Middle frontal gyrus (tissue), 1 donor: ENCODE results near the gene AP4B1.
"Not testable (repeated sequence)": the region's sequence is repeated elsewhere in the genome, so short reads cannot be mapped to it uniquely, and the experiment has no call there.

Experiments
- DNase-seq: peaks from one replicate; pipeline ENCODE4 v3.0.0-alpha.2; 2015; ENCODE audit warnings: low spot score; ENCODE audit errors: extremely low spot score

The AP4B1 gene

GRCh38 chr1:113858418-113858817, 46.2 kb downstream of the AP4B1 start:
- no peak for DNase-seq

GRCh38 chr1:113857776-113858175, 46.8 kb downstream of the AP4B1 start:
- DNase-seq, result no peak

GRCh38 chr1:113856401-113856790, 48.2 kb downstream of the AP4B1 start:
- no peak for DNase-seq

- DNase-seq, result no peak
These were observed 48.8 kb downstream of the AP4B1 start for GRCh38 chr1:113855630-113856400.

GRCh38 chr1:113854234-113854633, 50.4 kb downstream of the AP4B1 start:
- DNase-seq, result no peak

- not testable (repeated sequence) for DNase-seq
These were observed 51.9 kb downstream of the AP4B1 start for GRCh38 chr1:113852694-113853093.

GRCh38 chr1:113850127-113850796, 54.3 kb downstream of the AP4B1 start:
- DNase-seq, result no peak

GRCh38 chr1:113849072-113849471, 55.5 kb downstream of the AP4B1 start:
- DNase-seq, result no peak

- no peak for DNase-seq
These were observed 58.1 kb downstream of the AP4B1 start for GRCh38 chr1:113846391-113847035.
